ACHN (cell line): ENCODE measurements around the gene OR6C68.
"Not testable (repeated sequence)": the region's sequence is repeated elsewhere in the genome, so short reads cannot be mapped to it uniquely, and the experiment has no call there.

Source experiments
- DNase-seq: peaks from one replicate; pipeline ENCODE4 v3.0.0-alpha.2; 2015
- in situ Hi-C: cut with HindIII; loops from 2 replicates; pipeline ENCODE4 v1.10.0; 2017; ENCODE audit warnings: low sequenced_read_pairs, low pct_ligation_motif_present, low pct_unique_long_range_greater_than_20kb

The OR6C68 gene

DNA sequence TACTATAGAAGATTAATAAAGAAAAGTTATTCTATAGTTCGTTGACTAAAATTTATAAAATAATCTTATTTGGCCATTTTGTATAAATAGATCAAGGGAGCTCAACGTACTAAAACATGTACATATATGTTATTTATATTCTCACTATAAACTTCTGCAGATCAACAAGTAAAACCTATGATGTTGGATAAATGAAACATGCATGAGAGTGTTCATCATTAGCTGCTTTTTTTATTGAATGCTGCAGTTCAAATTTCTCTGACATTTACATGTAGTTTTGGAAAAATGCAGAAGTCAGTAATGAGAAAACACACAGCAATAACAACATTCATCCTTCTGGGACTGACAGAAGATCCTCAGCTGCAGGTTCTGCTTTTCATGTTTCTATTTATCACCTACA, at the start of gene OR6C68:
Gene OR6C68 (plus strand): TSS at position 301 of the 400 bp plus-strand sequence. CDS start 0 bp downstream, at position 301.
- in situ Hi-C loops = no loop called here
- DNase-seq = no peak

DNA sequence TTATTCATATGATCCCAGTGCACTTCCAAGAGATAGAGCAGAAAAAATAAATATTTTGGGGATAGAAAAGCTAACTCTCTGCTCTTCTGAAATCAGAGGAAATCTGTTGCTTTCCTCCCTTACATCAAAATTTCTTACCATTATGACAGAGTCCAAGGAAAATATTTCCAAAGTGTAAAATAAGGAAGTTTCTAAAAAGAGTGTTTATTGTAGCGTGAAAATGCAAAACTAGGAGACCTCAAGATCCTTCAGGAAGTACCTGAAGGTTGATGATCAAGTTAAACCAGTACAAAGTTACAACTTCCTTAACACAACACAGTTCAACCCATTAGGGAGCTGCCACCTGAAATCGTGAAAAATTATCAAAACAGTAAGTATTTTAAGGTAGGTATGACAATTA, 48.4 kb upstream of the OR6C68 start, which contains the start of gene OR6C2:
Gene OR6C2 (plus strand): TSS at position 301 of the 400 bp plus-strand sequence. CDS start 8,138 bp downstream, outside the sequence.
- no peak for DNase-seq
- in situ Hi-C loops = no loop called here

DNA sequence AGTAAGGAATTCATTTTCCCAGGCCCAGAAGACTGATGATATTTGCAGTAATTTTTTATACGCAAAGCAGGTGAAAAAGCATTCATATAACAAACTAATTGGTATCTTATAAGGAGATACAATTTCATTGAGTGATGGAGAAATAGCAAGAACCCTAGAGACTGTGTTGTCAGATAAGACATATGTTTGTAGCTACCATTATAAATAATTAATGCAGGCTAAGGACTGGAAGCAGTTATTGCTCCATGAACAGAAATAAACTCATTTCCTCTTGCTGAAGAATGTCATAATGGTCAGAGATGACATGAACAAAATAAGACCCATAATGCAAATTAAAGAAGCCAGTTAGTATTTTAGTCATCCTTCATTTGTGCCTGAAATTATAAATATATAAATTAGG, 46.8 kb upstream of the OR6C68 start:
- in situ Hi-C loops = no loop called here
- DNase-seq = no peak

DNA sequence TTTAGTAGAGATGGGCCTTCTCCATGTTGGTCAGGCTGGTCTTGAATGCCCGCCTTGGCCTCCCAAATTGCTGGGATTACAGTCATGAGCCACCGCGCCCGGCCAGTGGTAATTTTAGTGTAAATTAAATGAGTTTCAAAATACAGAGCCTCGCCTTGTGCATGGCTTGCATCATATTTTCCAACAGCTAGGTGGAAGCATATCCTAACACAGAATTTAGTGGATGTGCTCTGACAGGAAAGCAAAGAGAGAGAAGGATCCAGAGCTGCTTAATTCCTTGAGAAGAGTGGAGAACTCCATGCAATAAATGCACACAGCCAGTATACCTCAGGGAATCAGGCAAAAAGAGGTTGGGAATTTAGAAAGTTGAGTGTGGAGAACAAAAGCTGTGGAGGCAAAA, 45.9 kb upstream of the OR6C68 start:
- DNase-seq = no peak
- in situ Hi-C loops = no loop called here

DNA sequence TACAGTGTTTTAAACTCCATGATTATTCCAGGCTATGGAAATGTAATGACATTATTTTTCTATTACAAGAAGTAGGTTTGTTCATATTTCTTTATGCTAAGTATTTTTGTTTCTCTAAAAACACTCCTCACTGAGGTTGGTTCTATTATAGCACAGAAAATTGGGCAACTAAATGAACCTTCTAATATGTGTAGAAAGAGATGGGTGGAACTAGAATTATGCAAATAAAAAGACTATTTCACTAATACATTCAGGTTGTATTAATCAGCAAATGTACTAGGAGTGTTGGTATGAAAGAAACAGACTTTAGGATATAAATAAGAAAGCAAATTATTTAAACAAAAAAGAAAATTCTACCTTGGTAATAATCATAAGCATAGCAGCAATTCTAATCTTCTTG, 43.4 kb upstream of the OR6C68 start:
- in situ Hi-C loops = no loop called here

DNA sequence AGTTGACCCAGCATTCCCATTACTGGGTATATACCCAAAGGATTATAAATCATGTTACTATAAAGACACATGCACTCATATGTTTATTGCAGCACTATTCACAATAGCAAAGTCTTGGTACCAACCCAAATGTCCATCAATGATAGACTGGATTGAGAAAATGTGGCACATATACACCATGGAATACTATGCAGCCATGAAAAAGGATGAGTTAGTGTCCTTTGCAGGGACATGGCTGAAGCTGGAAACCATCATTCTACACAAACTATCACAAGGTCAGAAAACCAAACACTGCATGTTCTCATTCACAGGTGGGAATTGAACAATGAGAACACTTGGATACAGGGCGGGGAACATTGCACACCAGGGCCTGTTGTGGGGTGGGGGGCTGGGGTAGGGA, 27.3 kb upstream of the OR6C68 start:
- in situ Hi-C loops = not testable (repeated sequence)

More for the DNA sequence above, 43.4 kb upstream of the OR6C68 start:
- DNase-seq = no peak

DNA sequence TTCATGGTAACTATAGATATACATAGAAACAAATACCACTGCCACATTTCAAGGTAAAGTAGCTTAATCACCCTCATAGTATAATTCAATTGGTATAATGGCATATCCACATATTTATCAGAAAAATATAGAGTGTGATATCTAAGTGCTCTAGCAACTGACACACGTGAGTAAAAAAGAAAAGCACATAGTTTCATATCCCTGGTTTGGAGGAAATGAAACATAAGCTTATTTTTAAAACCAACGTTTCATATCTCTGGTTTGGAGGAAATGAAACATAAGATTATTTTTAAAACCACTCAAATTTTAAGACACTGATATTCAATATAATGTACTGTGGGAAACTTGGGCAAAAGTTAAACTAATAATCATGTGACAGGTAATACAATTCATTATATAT, 24.3 kb upstream of the OR6C68 start:
- no peak for DNase-seq
- in situ Hi-C loops = no loop called here

More for the DNA sequence above, 27.3 kb upstream of the OR6C68 start:
- DNase-seq = not testable (repeated sequence)

DNA sequence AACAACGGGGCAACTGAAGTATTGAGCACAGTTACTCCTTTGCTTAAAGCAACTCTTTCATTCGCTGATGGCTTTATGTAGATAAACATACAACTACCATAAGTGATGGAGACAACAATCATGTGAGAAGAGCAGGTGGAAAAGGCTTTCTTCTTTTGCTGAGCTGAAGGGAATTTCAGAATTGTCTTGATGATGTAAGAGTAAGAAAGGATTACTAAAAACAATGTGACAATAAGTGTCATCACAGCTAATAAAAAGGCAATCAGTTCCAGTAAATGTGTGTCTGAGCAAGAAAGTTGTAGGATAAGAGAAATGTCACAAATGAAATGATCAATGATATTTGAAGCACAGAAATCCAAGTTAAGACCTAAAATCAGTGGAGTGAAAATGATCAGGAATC, 22.9 kb upstream of the OR6C68 start:
- in situ Hi-C loops = no loop called here
- DNase-seq = no peak

DNA sequence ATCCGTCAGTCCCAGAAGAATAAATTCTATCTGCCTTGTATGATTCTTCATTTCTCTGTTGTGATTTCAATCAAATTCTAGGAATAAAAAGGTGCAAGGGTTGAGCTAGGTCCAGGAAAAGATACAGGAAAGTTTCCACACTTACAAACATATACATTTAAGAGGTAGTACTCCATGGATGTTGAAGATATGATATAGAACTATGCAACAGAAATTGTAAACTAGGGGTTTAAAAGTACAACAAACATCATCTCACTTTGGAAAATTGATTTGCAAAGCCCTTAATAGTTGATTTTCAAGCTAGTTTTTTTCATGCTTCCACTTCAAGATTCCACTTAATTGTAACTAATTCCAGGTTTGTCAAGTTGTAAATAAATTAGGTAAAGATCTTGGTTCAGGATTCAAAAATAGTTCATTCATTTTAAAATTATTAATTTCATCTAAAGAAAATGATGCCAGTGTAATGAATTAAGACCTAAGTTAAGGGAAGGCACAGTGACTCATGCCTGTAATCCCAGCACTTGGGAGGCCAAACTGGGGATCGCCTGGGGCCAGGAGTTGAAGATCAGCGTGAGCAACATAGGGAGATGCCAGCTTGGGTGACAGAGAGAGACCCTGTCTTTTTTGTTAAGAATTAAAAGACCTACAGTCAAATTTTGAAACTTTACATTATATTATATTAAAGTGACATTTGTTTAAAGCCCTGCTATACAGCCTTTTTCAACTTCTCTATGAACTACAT, 21.9 kb upstream of the OR6C68 start, which contains the start of gene OR6C70:
Gene OR6C70 (minus strand): TSS at position 51 of the 742 bp plus-strand sequence. CDS start 0 bp downstream, at position 51.
- in situ Hi-C loops = no loop called here
- DNase-seq = no peak

DNA sequence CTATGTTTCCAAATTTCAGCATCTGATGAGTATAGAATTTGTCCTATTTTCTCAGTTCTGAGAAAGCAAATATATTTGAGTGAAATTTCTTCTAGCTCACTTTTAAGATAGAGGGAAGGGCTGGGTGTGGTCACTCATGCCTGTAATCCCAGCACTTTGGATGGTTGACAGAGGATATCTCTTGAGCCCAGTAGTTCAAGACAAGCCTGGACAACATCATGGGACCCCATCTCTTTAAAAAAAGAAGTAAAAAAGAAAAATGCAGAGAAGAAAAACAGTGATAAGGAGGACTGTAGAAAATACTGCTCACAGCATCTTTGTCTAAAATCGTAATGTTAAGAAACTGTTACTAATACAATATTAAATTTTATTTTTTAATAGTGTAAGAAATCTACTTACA, 19.9 kb upstream of the OR6C68 start:
- DNase-seq = no peak
- in situ Hi-C loops = no loop called here

DNA sequence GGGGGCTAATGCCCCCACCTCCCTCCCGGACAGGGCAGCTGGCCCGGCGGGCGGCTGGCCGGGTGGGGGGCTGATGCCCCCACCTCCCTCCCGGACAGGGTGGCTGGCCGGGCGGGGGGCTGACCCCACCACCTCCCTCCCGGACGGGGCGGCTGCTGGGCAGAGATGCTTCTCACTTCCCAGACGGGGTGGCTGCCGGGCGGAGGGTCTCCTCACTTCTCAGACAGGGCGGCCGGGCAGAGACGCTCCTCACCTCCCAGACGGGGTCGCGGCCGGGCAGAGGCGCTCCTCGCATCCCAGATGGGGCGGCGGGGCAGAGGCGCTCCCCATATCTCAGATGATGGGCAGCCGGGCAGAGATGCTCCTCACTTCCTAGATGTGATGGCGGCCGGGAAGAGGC, 13.0 kb upstream of the OR6C68 start:
- in situ Hi-C loops, DNase-seq: not testable (repeated sequence)

DNA sequence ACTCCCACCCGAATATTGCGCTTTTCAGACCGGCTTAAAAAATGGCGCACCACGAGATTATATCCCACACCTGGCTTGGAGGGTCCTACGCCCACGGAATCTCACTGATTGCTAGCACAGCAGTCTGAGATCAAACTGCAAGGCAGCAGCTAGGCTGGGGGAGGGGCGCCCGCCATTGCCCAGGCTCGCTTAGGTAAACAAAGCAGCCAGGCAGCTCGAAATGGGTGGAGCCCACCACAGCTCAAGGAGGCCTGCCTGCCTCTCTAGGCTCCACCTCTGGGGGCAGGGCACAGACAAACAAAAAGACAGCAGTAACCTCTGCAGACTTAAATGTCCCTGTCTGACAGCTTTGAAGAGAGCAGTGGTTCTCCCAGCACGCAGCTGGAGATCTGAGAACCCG, 7.9 kb upstream of the OR6C68 start:
- DNase-seq, in situ Hi-C loops: not testable (repeated sequence)

DNA sequence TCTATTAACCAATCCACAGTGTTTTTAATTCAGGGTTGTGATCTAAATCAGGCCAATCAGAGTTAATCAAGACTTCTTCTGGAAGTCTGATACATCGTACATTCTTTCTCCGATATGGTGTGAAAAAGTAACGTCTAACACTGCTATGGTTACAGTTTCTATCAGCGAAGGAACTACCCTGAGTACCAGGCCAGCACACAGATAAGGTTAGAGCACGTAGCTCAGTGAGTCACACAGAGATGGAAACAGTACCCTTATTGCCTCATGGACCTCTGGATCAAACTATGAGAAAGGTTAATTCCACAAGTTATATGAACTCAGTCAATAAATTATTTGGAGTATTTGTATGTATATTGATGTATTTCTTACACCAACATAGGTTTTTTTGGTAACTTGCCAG, 3.3 kb downstream of the OR6C68 start:
- in situ Hi-C loops = no loop called here

DNA sequence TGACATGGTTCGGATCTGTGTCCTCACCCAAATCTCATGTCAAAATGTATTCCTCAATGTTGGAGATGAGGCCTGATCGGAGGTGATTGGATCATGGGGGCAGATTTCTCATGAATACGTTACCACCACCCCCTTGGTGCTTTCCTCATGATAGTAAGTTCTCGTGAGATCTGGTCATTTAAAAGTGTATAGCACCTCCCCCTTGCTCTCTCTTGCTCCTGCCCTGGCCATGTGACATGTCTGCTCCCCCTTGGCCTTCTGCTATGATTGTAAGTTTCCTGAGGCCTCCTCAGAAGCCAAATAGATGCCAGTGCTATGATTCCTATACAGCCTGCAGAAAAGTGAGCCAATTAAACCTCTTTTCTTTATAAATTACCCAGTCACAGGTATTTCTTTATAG, 7.1 kb downstream of the OR6C68 start:
- in situ Hi-C loops = no loop called here
- no peak for DNase-seq

More for the DNA sequence above, 3.3 kb downstream of the OR6C68 start:
- no peak for DNase-seq

DNA sequence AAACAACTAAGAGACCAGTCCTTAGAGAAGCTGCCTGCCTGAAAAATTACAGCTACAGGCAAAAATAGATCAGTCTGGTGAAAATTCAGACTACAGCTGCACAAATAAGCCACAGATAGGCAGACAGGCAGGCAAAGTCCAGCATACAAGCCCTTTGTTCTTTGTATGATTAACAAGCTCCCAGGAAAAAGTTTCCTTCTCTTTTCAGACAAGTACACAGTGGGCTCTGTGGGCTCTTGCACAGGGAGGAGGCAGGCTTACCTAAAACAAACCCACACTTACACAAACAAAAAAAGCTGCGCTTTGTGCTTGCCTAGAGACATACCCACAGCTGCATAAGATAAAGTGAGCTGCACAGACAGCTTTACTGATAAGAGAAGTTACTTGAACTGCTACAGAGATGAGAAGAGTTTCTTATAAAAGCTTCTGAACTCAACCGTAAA, 7.7 kb downstream of the OR6C68 start:
- in situ Hi-C loops = no loop called here
- no peak for DNase-seq

DNA sequence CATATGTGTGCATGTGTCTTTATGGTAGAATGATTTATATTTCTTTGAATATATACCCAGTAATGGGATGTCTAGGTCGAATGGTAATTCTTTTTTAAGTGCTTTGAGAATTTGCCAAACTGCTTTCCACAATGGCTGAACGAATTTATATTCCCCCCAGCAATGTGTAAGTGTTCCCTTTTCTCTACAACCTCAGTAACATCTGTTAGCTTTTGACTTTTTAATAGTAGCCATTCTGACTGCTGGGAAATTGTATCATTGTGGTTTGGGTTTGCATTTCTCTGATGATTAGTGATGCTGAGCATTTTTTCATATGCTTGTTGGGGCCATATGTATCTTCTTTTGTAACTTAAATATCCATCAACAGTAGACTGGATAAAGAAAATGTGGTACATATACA, 9.4 kb downstream of the OR6C68 start:
- no peak for DNase-seq
- in situ Hi-C loops = no loop called here

DNA sequence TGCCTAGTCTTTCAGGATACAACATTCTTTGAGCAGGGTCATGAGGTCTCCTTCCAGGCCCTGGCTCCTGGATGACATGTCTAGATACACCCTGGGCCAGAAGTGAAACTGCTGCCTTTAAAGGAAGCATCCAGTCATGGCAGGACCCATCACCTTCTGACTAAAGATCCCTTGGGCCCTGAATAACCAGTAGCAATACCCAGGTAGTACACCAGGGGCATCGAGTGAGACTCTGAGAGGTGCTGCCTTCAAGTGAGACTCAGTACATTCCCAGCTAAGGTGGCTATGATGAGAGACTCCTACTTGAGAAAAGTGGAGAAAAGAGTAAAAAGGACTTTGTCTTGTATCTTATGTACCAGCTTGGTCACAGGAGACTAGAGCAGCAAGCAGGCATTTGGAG, 23.5 kb downstream of the OR6C68 start:
- no peak for DNase-seq
- in situ Hi-C loops = no loop called here

DNA sequence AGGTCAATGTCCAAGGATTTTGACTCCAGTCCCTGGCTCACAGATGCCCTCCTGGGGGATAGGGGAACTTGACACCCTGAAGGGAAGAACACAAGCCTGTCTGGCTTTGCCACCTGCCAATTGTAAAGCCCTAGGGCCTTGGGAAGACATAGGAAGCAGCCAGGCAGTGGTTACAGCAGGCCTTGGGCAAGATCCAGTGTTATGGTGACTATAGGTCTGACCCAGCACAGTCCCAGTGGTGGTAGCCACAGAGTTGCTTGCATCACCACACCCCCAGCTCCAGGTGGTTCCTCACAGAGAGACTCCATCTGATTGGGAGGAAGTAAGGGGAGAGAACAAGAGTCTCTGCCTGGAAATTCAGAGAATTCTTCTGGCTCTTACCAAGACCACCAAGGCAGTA, 24.2 kb downstream of the OR6C68 start:
- no peak for DNase-seq
- in situ Hi-C loops = no loop called here
